HUES6 (cell line): ENCODE results near the gene CADPS.

Source experiments
- H3K27ac ChIP-seq: 2 replicates; pipeline ENCODE4 v1.7.0; 2013; ENCODE audit warnings: low read depth, mild to moderate bottlenecking, low read length, inconsistent platforms
- H3K27me3 ChIP-seq: 2 replicates; pipeline ENCODE4 v1.6.1; 2013; ENCODE audit warnings: low read length; ENCODE audit not compliant: control insufficient read depth, insufficient read depth
- H3K36me3 ChIP-seq: 2 replicates; pipeline ENCODE4 v1.6.1; 2013; ENCODE audit warnings: low read length; ENCODE audit not compliant: control insufficient read depth, insufficient read depth
- H3K4me1 ChIP-seq: 2 replicates; pipeline ENCODE4 v1.6.1; 2013; ENCODE audit warnings: low read length; ENCODE audit not compliant: control insufficient read depth, insufficient read depth
- H3K4me3 ChIP-seq: 2 replicates; pipeline ENCODE4 v1.5.1; 2013; ENCODE audit warnings: low read depth, low read length
- H3K9ac ChIP-seq: one replicate; pipeline ENCODE4 v1.6.1; 2013; ENCODE audit warnings: mild to moderate bottlenecking, low read length
- H3K9me3 ChIP-seq: 2 replicates; pipeline ENCODE4 v1.6.1; 2013; ENCODE audit warnings: low read depth, low read length; ENCODE audit not compliant: control insufficient read depth, insufficient read depth

The CADPS gene

GRCh38 chr3:62373714-62374333, 501.4 kb downstream of the CADPS start:
- H3K27ac ChIP-seq = no peak overlapping the region
- H3K27me3 ChIP-seq = peaks cover 100% of the 10 kb centered on the region
- H3K9me3 ChIP-seq = no peaks in the 10 kb centered on the region
- H3K4me3 ChIP-seq = peak overlapping the region; percentile 36
- H3K9ac ChIP-seq = no peak overlapping the region
- no peaks in the 10 kb centered on the region for H3K36me3 ChIP-seq
- peaks cover 73% of the 10 kb centered on the region for H3K4me1 ChIP-seq

GRCh38 chr3:62373215-62373614, 502.0 kb downstream of the CADPS start, which contains the start of gene FEZF2:
TSS of gene FEZF2 (minus strand) at chr3:62373550. CDS start at chr3:62372868, 682 bp downstream.
- peak within 1 kb of the TSS; percentile 52 for H3K4me3 ChIP-seq
- no peaks in the 10 kb centered on the region for H3K9me3 ChIP-seq
- no peak within 1 kb of the TSS for H3K9ac ChIP-seq
- peaks cover 74% of the 10 kb centered on the region for H3K4me1 ChIP-seq
- H3K27ac ChIP-seq = no peak within 1 kb of the TSS
- peaks cover 100% of the 10 kb centered on the region for H3K27me3 ChIP-seq
- H3K36me3 ChIP-seq = no peaks in the 10 kb centered on the region

GRCh38 chr3:62372621-62373041, 502.6 kb downstream of the CADPS start:
- H3K9ac ChIP-seq = no peak overlapping the region
- H3K4me1 ChIP-seq = peaks cover 76% of the 10 kb centered on the region
- H3K9me3 ChIP-seq = no peaks in the 10 kb centered on the region
- no peak overlapping the region for H3K27ac ChIP-seq
- H3K36me3 ChIP-seq = no peaks in the 10 kb centered on the region
- peak overlapping the region; percentile 52 for H3K4me3 ChIP-seq
- H3K27me3 ChIP-seq = peaks cover 100% of the 10 kb centered on the region

- H3K9me3 ChIP-seq = no peaks in the 10 kb centered on the region
- H3K4me3 ChIP-seq = peak overlapping the region; percentile 52
- H3K27me3 ChIP-seq = peaks cover 100% of the 10 kb centered on the region
- no peak overlapping the region for H3K9ac ChIP-seq
- H3K27ac ChIP-seq = no peak overlapping the region
- peaks cover 76% of the 10 kb centered on the region for H3K4me1 ChIP-seq
- no peaks in the 10 kb centered on the region for H3K36me3 ChIP-seq
Measured at GRCh38 chr3:62371720-62372591, 503.3 kb downstream of the CADPS start.

GRCh38 chr3:62370858-62371719, 504.1 kb downstream of the CADPS start:
- no peak overlapping the region for H3K27ac ChIP-seq
- H3K4me3 ChIP-seq = peak overlapping the region; percentile 24
- H3K9ac ChIP-seq = no peak overlapping the region
- H3K36me3 ChIP-seq = no peaks in the 10 kb centered on the region
- H3K27me3 ChIP-seq = peaks cover 100% of the 10 kb centered on the region
- peaks cover 76% of the 10 kb centered on the region for H3K4me1 ChIP-seq
- H3K9me3 ChIP-seq = no peaks in the 10 kb centered on the region

- Histone ChIP-seq H3K9ac (no peak overlapping the region), H3K27me3 (peaks cover 100% of the 10 kb centered on the region), H3K36me3 (no peaks in the 10 kb centered on the region), H3K9me3 (no peaks in the 10 kb centered on the region), H3K27ac (no peak overlapping the region), H3K4me3 (peak overlapping the region; percentile 24), H3K4me1 (peaks cover 77% of the 10 kb centered on the region)
Measured at GRCh38 chr3:62370112-62370857, 504.9 kb downstream of the CADPS start.

- H3K27ac ChIP-seq = no peak overlapping the region
- H3K4me1 ChIP-seq = peaks cover 74% of the 10 kb centered on the region
- peaks cover 100% of the 10 kb centered on the region for H3K27me3 ChIP-seq
- peak overlapping the region; percentile 75 for H3K4me3 ChIP-seq
- H3K9ac ChIP-seq = no peak overlapping the region
- no peaks in the 10 kb centered on the region for H3K36me3 ChIP-seq
- H3K9me3 ChIP-seq = no peaks in the 10 kb centered on the region
Measured at GRCh38 chr3:62369476-62369743, 505.8 kb downstream of the CADPS start.

- H3K27me3 ChIP-seq = peaks cover 100% of the 10 kb centered on the region
Measured at GRCh38 chr3:62368705-62369475, 506.3 kb downstream of the CADPS start.

GRCh38 chr3:62368290-62368704, 506.9 kb downstream of the CADPS start:
- Histone ChIP-seq H3K9ac (no peak overlapping the region), H3K27me3 (peaks cover 100% of the 10 kb centered on the region), H3K27ac (no peak overlapping the region), H3K4me3 (peak overlapping the region; percentile 75), H3K4me1 (peaks cover 66% of the 10 kb centered on the region), H3K9me3 (no peaks in the 10 kb centered on the region), H3K36me3 (no peaks in the 10 kb centered on the region)

More at GRCh38 chr3:62368705-62369475, 506.3 kb downstream of the CADPS start:
- Histone ChIP-seq H3K27ac (no peak overlapping the region), H3K4me3 (peak overlapping the region; percentile 75), H3K9me3 (no peaks in the 10 kb centered on the region), H3K9ac (no peak overlapping the region), H3K36me3 (no peaks in the 10 kb centered on the region), H3K4me1 (peaks cover 69% of the 10 kb centered on the region)

GRCh38 chr3:62367763-62368195, 507.4 kb downstream of the CADPS start:
- Histone ChIP-seq H3K4me3 (peak overlapping the region; percentile 75), H3K4me1 (peaks cover 65% of the 10 kb centered on the region), H3K27ac (no peak overlapping the region), H3K36me3 (no peaks in the 10 kb centered on the region), H3K27me3 (peaks cover 100% of the 10 kb centered on the region), H3K9ac (no peak overlapping the region), H3K9me3 (no peaks in the 10 kb centered on the region)
